K562 (cell line): ENCODE data around the gene ZNF584. TPM values are rescaled to one million over a fixed set of nuclear protein-coding genes. Genes with fewer than 3 reads are reported as not detected.

Experiments
- BHLHE40 ChIP-seq: IDR thresholded peaks from 2 replicates; pipeline ENCODE4 v1.6.1; 2011; ENCODE audit warnings: low read length, improper control_type of control experiment
- CAMTA2 ChIP-seq: fragments of 250-450 bp; sonication (Bioruptor Pico); conservative IDR thresholded peaks from 2 replicates; pipeline ENCODE4 v1.5.1; 2022
- CXXC5 ChIP-seq: fragments of 250-450 bp; sonication (Bioruptor Pico); IDR thresholded peaks from 2 replicates; pipeline ENCODE4 v1.8.0; 2022; ENCODE audit warnings: inconsistent platforms, mild to moderate bottlenecking, moderate library complexity
- E2F4 ChIP-seq: sonication (generic); formaldehyde crosslinking; IDR thresholded peaks from 2 replicates; pipeline ENCODE4 v1.8.0; 2022; ENCODE audit warnings: mild to moderate bottlenecking, low read depth, missing genetic modification reagents
- EP400 ChIP-seq: fragments of 450-650 bp; IDR thresholded peaks from 2 replicates; pipeline ENCODE4 v1.6.1; 2017; ENCODE audit warnings: antibody characterized with exemption, mild to moderate bottlenecking, moderate library complexity
- FOXJ3 ChIP-seq: sonication (generic); formaldehyde crosslinking; IDR thresholded peaks from 2 replicates; pipeline ENCODE4 v1.4.0; 2020; ENCODE audit warnings: mild to moderate bottlenecking, missing genetic modification reagents
- HDGF ChIP-seq: fragments of 450-650 bp; IDR thresholded peaks from 2 replicates; pipeline ENCODE4 v1.6.1; 2016
- HEY1 ChIP-seq: fragments of 250-450 bp; sonication (Bioruptor Pico); IDR thresholded peaks from 2 replicates; pipeline ENCODE4 v1.5.0; 2020; ENCODE audit warnings: mild to moderate bottlenecking, moderate library complexity, borderline replicate concordance
- MLX ChIP-seq, 2 experiments: fragments of 450-650 bp in 1 of 2; sonication (generic) in 1 of 2; formaldehyde crosslinking; conservative IDR thresholded peaks; 2 replicates each; pipeline versions ENCODE4 v1.4.0 to v1.8.1; 2020 to 2022; ENCODE audit warnings: mild to moderate bottlenecking in 1 of 2, missing genetic modification reagents in 1 of 2
- PHB ChIP-seq: fragments of 250-450 bp; sonication (Bioruptor Pico); IDR thresholded peaks from 2 replicates; pipeline ENCODE4 v1.5.0; 2021
- PML ChIP-seq: IDR thresholded peaks from 2 replicates; pipeline ENCODE4 v1.6.1; 2012; ENCODE audit warnings: low read length, inconsistent platforms
- SIN3A ChIP-seq, 2 experiments: fragments of 150-350 bp in 1 of 2; IDR thresholded peaks; 2 replicates each; pipeline ENCODE4 v1.6.1; 2011 to 2016; ENCODE audit warnings: borderline replicate concordance in 2 of 2, low read depth in 2 of 2, low read length in 2 of 2, mild to moderate bottlenecking in 2 of 2, moderate library complexity in 2 of 2; ENCODE audit not compliant: control insufficient read depth in 1 of 2
- SP2 ChIP-seq: IDR thresholded peaks from 2 replicates; pipeline ENCODE4 v1.6.1; 2011; ENCODE audit warnings: mild to moderate bottlenecking, low read depth, low read length, moderate library complexity; ENCODE audit not compliant: poor library complexity, severe bottlenecking; ENCODE audit errors: extremely low read depth
- SPI1 ChIP-seq: IDR thresholded peaks from 2 replicates; pipeline ENCODE4 v1.6.1; 2011; ENCODE audit warnings: low read depth, low read length, control low read depth, borderline replicate concordance
- USF1 ChIP-seq: sonication (generic); formaldehyde crosslinking; IDR thresholded peaks from 2 replicates; pipeline ENCODE4 v1.9.0; 2022; ENCODE audit warnings: mild to moderate bottlenecking, missing genetic modification reagents
- ZBTB11 ChIP-seq, 3 experiments: fragments of 200-800 bp in 1 of 3; fragments of 250-450 bp in 1 of 3; fragments of 450-650 bp in 1 of 3; sonication (Bioruptor Pico) in 1 of 3; sonication (Bioruptor generic) in 1 of 3; formaldehyde crosslinking in 1 of 3; IDR thresholded peaks; 2 replicates each; pipeline versions ENCODE4 v1.6.1 to v1.8.0; 2016 to 2022; ENCODE audit warnings: mild to moderate bottlenecking in 2 of 3, missing genetic modification characterization in 2 of 3, missing compliant biosample characterization in 1 of 3, moderate library complexity in 1 of 3
- ZFP30 ChIP-seq: fragments of 250-450 bp; sonication (Bioruptor Pico); IDR thresholded peaks from 2 replicates; pipeline ENCODE4 v1.8.0; 2022; ENCODE audit warnings: moderate library complexity, mild to moderate bottlenecking, inconsistent platforms, borderline replicate concordance
- ZNF395 ChIP-seq: fragments of 200-800 bp; sonication (Bioruptor generic); IDR thresholded peaks from 2 replicates; pipeline ENCODE4 v1.6.1; 2017; ENCODE audit warnings: missing genetic modification characterization, missing compliant biosample characterization
- polyA plus RNA-seq, 8 experiments: library from polyadenylated mRNA; depleted of rRNA in 4 of 8; stranded (reverse) in 5 of 8; unstranded in 3 of 8; fragments of >200 nt; fragmentation: Nextera tagmentation in 2 of 8; fragmentation: Illumina TruSeq in 1 of 8; extraction: Ambion mirVana in 2 of 8; extraction: Trizol in 1 of 8; gene quantifications; 2 replicates each; pipeline versions ENCODE4 v1.2.1 to v1.2.3, GENCODE V29; 2011 to 2014; ENCODE audit warnings: inconsistent platforms in 1 of 8, missing spikeins in 1 of 8
- total RNA-seq, 7 experiments: library from RNA; depleted of rRNA in 6 of 7; stranded (reverse); fragments of >200 nt in 6 of 7; fragmentation: Illumina TruSeq in 2 of 7; extraction: Trizol in 2 of 7; gene quantifications; 2 replicates each; pipeline versions ENCODE4 v1.2.1 to v1.2.3, GENCODE V29; 2011 to 2021; ENCODE audit warnings: low replicate concordance in 1 of 7

Gene ZNF584
- total and polyA plus RNA-seq, 9 of the 15 experiments (the other 6 are each of a cell fraction or from before 2014, with no cell fraction given): 5.8 to 43.4 (median 24.6) TPM

- TF ChIP-seq SIN3A (IDR thresholded peaks at IDR 0.05; ENCODE audit: borderline replicate concordance in 2 of 2, control insufficient read depth in 1 of 2, low read depth in 2 of 2, low read length in 2 of 2) (peak in 1 of 2 experiments; percentile 50; a peak in 1 of 4 replicates), CAMTA2 (CRISPR knock-in tag) (0 out of 2 replicates have a peak, but pooled peaks have one; percentile 60), FOXJ3 (CRISPR knock-in tag) (no peak), E2F4 (CRISPR knock-in tag) (peak; percentile 59), PML (peak; percentile 59; the same call in 1 of the 2 replicates), HEY1 (CRISPR knock-in tag) (no peak), HDGF (peak; percentile 54; the same call in 1 of the 2 replicates), BHLHE40 (peak; percentile 80), ZFP30 (CRISPR knock-in tag) (no peak), ZNF395 (0 out of 2 replicates have a peak, but pooled peaks have one; percentile 28), CXXC5 (CRISPR knock-in tag) (peak; percentile 97), EP400 (peak; percentile 71), USF1 (CRISPR knock-in tag) (0 out of 2 replicates have a peak, but pooled peaks have one; percentile 32), PHB (CRISPR knock-in tag) (peak; percentile 65; the same call in 1 of the 2 replicates), SPI1 (0 out of 2 replicates have a peak, but pooled peaks have one; percentile 40), MLX (CRISPR knock-in tag; conservative IDR thresholded peaks at IDR 0.05) (no peak; a peak in 1 of 4 replicates), SP2 (peak; percentile 59), ZBTB11 (CRISPR knock-in tag; IDR thresholded peaks at IDR 0.05) (peak in 1 of 3 experiments; percentile 44; a peak in 1 of 6 replicates)
Observed at GRCh38 chr19:58400916-58401839, 7.3 kb upstream of the ZNF584 start (continued).
